Measurements from ENCODE around the gene RAB33B. TPM values are rescaled to one million over a fixed set of nuclear protein-coding genes. Genes with fewer than 3 reads are reported as not detected.

Gene RAB33B
- total RNA-seq, 1 donor from 2014 or later, result 7.2 TPM

DNA sequence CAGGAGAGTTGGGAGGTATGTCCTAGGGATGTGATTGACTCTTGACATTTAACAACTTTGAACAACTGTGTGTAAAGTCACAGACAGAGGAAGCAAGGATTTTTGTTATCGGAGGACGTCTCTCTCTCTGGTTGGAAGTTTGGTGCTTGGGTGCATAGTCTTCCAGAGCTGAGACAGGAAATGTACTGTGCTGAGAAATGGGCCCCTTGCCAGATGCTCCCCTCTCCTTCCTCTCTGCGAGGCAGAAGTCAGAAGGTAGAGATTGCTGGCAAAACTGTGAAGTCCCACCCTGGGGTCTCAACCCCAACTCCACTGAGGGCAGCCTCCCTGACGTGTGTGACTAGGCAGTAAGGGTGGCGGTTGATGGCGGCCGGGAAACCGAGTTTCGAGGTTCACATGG lies 52.9 kb downstream of the RAB33B start:
- H3K36me3 Mint-ChIP-seq (ENCODE audit: low read depth), result peaks cover 59% of the 10 kb centered on the region
- TF ChIP-seq, protein P1, sequence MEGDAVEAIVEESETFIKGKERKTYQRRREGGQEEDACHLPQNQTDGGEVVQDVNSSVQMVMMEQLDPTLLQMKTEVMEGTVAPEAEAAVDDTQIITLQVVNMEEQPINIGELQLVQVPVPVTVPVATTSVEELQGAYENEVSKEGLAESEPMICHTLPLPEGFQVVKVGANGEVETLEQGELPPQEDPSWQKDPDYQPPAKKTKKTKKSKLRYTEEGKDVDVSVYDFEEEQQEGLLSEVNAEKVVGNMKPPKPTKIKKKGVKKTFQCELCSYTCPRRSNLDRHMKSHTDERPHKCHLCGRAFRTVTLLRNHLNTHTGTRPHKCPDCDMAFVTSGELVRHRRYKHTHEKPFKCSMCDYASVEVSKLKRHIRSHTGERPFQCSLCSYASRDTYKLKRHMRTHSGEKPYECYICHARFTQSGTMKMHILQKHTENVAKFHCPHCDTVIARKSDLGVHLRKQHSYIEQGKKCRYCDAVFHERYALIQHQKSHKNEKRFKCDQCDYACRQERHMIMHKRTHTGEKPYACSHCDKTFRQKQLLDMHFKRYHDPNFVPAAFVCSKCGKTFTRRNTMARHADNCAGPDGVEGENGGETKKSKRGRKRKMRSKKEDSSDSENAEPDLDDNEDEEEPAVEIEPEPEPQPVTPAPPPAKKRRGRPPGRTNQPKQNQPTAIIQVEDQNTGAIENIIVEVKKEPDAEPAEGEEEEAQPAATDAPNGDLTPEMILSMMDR (IDR thresholded peaks at IDR 0.05), result no peak
- CTCF ChIA-PET, result interaction anchor here (1.0 kb wide), 1 partner anchor 9 kb away, joined by 3 read pairs; no protein-coding TSS in a partner anchor
- POLR2A ChIA-PET, result no interaction called here
- H3K4me1 Mint-ChIP-seq, result no peaks in the 10 kb centered on the region
- H3K27me3 Mint-ChIP-seq, result no peaks in the 10 kb centered on the region
- no peak overlapping the region for H3K27ac Mint-ChIP-seq
- H3K9me3 Mint-ChIP-seq, result peaks cover 3% of the 10 kb centered on the region
- no peak for ATAC-seq (ENCODE audit: low read depth)
- intact Hi-C loops (cut with micrococcal nuclease), result no loop called here
- no peak overlapping the region for H3K4me3 Mint-ChIP-seq
- DNase-seq, result no peak

GRCh38 chr4:139508581-139509237 lies 54.8 kb downstream of the RAB33B start:
- H3K4me3 Mint-ChIP-seq, result no peak overlapping the region
- peaks cover 3% of the 10 kb centered on the region for H3K9me3 Mint-ChIP-seq
- H3K27me3 Mint-ChIP-seq, result no peaks in the 10 kb centered on the region
- intact Hi-C loops (cut with micrococcal nuclease), result no loop called here
- peaks cover 67% of the 10 kb centered on the region for H3K36me3 Mint-ChIP-seq (ENCODE audit: low read depth)
- ChIA-PET POLR2A (no interaction called here), CTCF (no interaction called here)
- no peak for ATAC-seq (ENCODE audit: low read depth)
- DNase-seq, result no peak
- TF ChIP-seq, protein P1 (IDR thresholded peaks at IDR 0.05), result no peak
- H3K4me1 Mint-ChIP-seq, result no peaks in the 10 kb centered on the region
- no peak overlapping the region for H3K27ac Mint-ChIP-seq

GRCh38 chr4:139509727-139510410 lies 55.9 kb downstream of the RAB33B start:
- Mint-ChIP-seq H3K36me3 (ENCODE audit: low read depth) (peaks cover 72% of the 10 kb centered on the region), H3K4me1 (no peaks in the 10 kb centered on the region), H3K9me3 (no peaks in the 10 kb centered on the region), H3K27me3 (no peaks in the 10 kb centered on the region), H3K4me3 (no peak overlapping the region), H3K27ac (no peak overlapping the region)
- no peak for DNase-seq
- TF ChIP-seq, protein P1 (IDR thresholded peaks at IDR 0.05), result no peak
- intact Hi-C loops (cut with micrococcal nuclease), result no loop called here
- CTCF ChIA-PET, result interaction anchor here (1.0 to 1.5 kb wide), 2 partner anchors 94 to 354 kb away, joined by 3 to 5 read pairs; no protein-coding TSS in a partner anchor
- POLR2A ChIA-PET, result interaction anchor here (0.6 kb wide), 1 partner anchor 91 kb away, joined by 4 read pairs; no protein-coding TSS in a partner anchor
- no peak for ATAC-seq (ENCODE audit: low read depth)

- CTCF ChIA-PET, result no interaction called here
- TF ChIP-seq, protein P1 (IDR thresholded peaks at IDR 0.05), result no peak
- intact Hi-C loops (cut with micrococcal nuclease), result no loop called here
- Mint-ChIP-seq H3K4me3 (no peak overlapping the region), H3K9me3 (no peaks in the 10 kb centered on the region), H3K36me3 (ENCODE audit: low read depth) (peaks cover 74% of the 10 kb centered on the region), H3K27ac (no peak overlapping the region), H3K4me1 (no peaks in the 10 kb centered on the region), H3K27me3 (no peaks in the 10 kb centered on the region)
- ATAC-seq (ENCODE audit: low read depth) (no peak), DNase-seq (no peak)
- POLR2A ChIA-PET, result no interaction called here
These were observed 57.4 kb downstream of the RAB33B start for GRCh38 chr4:139511320-139511719.

DNA sequence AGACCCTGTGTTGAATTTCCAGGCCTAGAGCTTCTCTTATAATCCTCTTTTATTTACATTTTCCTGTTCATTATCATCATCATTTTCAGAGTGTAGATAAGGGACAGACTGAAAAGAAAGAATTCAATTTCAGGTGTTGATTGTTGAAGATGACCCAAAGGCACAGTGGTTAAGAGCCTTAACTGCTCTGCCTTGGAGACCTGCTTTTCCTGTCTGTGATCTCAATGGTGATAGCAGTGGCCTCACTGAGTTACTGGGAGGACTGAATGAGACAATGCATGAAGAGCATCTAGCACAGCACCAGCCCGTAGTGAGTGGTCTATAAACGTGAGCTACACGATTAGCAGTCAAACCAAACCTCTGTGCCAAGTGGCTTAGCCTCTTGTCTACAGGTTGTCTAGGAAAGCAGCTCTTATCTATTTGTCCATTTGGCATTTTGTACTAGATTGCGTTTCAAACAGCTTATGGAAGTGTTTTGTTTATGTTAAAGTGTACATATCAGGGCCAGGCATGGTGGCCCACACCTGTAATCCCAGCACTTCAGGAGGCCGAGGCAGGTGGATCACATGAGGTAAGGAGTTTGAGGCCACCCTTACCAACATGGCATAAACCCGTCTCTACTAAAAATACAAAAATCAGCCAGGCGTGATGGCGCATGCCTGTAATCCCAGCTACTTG lies 60.6 kb downstream of the RAB33B start:
- POLR2A ChIA-PET, result no interaction called here
- Mint-ChIP-seq H3K4me1 (no peaks in the 10 kb centered on the region), H3K36me3 (ENCODE audit: low read depth) (peaks cover 81% of the 10 kb centered on the region), H3K27ac (no peak overlapping the region), H3K9me3 (no peaks in the 10 kb centered on the region), H3K4me3 (no peak overlapping the region), H3K27me3 (no peaks in the 10 kb centered on the region)
- no peak for ATAC-seq (ENCODE audit: low read depth)
- intact Hi-C loops (cut with micrococcal nuclease), result no loop called here
- TF ChIP-seq, protein P1 (IDR thresholded peaks at IDR 0.05), result no peak
- no peak for DNase-seq
- CTCF ChIA-PET, result no interaction called here

All from activated B cell treated with CpG ODN at 0.5 μM for 24 hours (primary cell).